H9 (cell line): ENCODE results near the gene CDH3. TPM values are rescaled to one million over a fixed set of nuclear protein-coding genes. Genes with fewer than 3 reads are reported as not detected.

Source experiments
- DNase-seq: peaks from one replicate; pipeline ENCODE4 v3.0.0-alpha.2; 2017
- H2AFZ ChIP-seq: one replicate; pipeline ENCODE4 v1.6.1; 2013; ENCODE audit warnings: mild to moderate bottlenecking, low read length, control low read depth, moderate library complexity
- H2AK5ac ChIP-seq: 2 replicates; pipeline ENCODE4 v1.6.1; 2013; ENCODE audit warnings: low read length, control low read depth, mixed read lengths; ENCODE audit not compliant: insufficient read length
- H2BK120ac ChIP-seq: one replicate; pipeline ENCODE4 v1.6.1; 2013; ENCODE audit warnings: low read depth, mild to moderate bottlenecking, low read length, control low read depth, inconsistent platforms; ENCODE audit not compliant: poor library complexity, severe bottlenecking
- H2BK12ac ChIP-seq: 2 replicates; pipeline ENCODE4 v1.6.1; 2013; ENCODE audit warnings: low read length, control low read depth, mixed read lengths, low read depth; ENCODE audit not compliant: insufficient read length
- H2BK15ac ChIP-seq: 2 replicates; pipeline ENCODE4 v1.6.1; 2013; ENCODE audit warnings: low read depth, low read length, control low read depth
- H2BK20ac ChIP-seq: one replicate; pipeline ENCODE4 v1.6.1; 2013; ENCODE audit warnings: low read depth, mild to moderate bottlenecking, low read length, control low read depth, inconsistent platforms; ENCODE audit not compliant: poor library complexity, severe bottlenecking
- H2BK5ac ChIP-seq: 2 replicates; pipeline ENCODE4 v1.6.1; 2013; ENCODE audit warnings: low read length, control low read depth, mixed read lengths; ENCODE audit not compliant: insufficient read length
- H3K14ac ChIP-seq: 2 replicates; pipeline ENCODE4 v1.6.1; 2013; ENCODE audit warnings: low read length, control low read depth; ENCODE audit not compliant: insufficient read depth
- H3K18ac ChIP-seq: 2 replicates; pipeline ENCODE4 v1.6.1; 2013; ENCODE audit warnings: low read depth, mild to moderate bottlenecking, mixed read lengths, low read length, control low read depth; ENCODE audit not compliant: insufficient read length
- H3K23ac ChIP-seq: 2 replicates; pipeline ENCODE4 v1.6.1; 2013; ENCODE audit warnings: low read length, control low read depth, mixed read lengths, low read depth; ENCODE audit not compliant: insufficient read length
- H3K23me2 ChIP-seq: 2 replicates; pipeline ENCODE4 v1.6.1; 2013; ENCODE audit warnings: low read depth, mild to moderate bottlenecking, mixed read lengths, low read length, control low read depth; ENCODE audit not compliant: insufficient read length, poor library complexity, severe bottlenecking
- H3K27ac ChIP-seq: 2 replicates; pipeline ENCODE4 v1.5.1; 2013; ENCODE audit warnings: low read length, control low read depth, mixed read lengths, low read depth; ENCODE audit not compliant: insufficient read length
- H3K27me3 ChIP-seq: 2 replicates; pipeline ENCODE4 v1.6.1; 2013; ENCODE audit warnings: low read length, control low read depth, inconsistent platforms; ENCODE audit not compliant: insufficient read depth
- H3K4ac ChIP-seq: 2 replicates; pipeline ENCODE4 v1.6.1; 2013; ENCODE audit warnings: low read depth, mild to moderate bottlenecking, control low read depth, inconsistent platforms, low read length, moderate library complexity
- H3K4me1 ChIP-seq: 2 replicates; pipeline ENCODE4 v1.6.1; 2013; ENCODE audit warnings: low read length, control low read depth, inconsistent platforms; ENCODE audit not compliant: insufficient read depth
- H3K4me2 ChIP-seq: 2 replicates; pipeline ENCODE4 v1.6.1; 2013; ENCODE audit warnings: low read length, control low read depth, mixed read lengths; ENCODE audit not compliant: insufficient read length, insufficient read depth
- H3K56ac ChIP-seq: 2 replicates; pipeline ENCODE4 v1.6.1; 2013; ENCODE audit warnings: low read depth, mild to moderate bottlenecking, mixed read lengths, low read length, control low read depth; ENCODE audit not compliant: insufficient read length
- H3K79me1 ChIP-seq: 2 replicates; pipeline ENCODE4 v1.6.1; 2013; ENCODE audit warnings: low read depth, mild to moderate bottlenecking, moderate library complexity, low read length, control low read depth, inconsistent platforms; ENCODE audit not compliant: insufficient read depth, poor library complexity, severe bottlenecking
- H3K79me2 ChIP-seq: 2 replicates; pipeline ENCODE4 v1.6.1; 2013; ENCODE audit warnings: low read length, control low read depth, inconsistent platforms; ENCODE audit not compliant: insufficient read depth
- H3K9ac ChIP-seq: 2 replicates; pipeline ENCODE4 v1.6.1; 2013; ENCODE audit warnings: low read length, control low read depth, mixed read lengths; ENCODE audit not compliant: insufficient read length; ENCODE audit errors: extremely low read depth
- H3K9me3 ChIP-seq: one replicate; pipeline ENCODE4 v1.6.1; 2013; ENCODE audit warnings: low read depth, low read length, inconsistent platforms; ENCODE audit not compliant: control insufficient read depth
- H3T11ph ChIP-seq: one replicate; pipeline ENCODE4 v1.6.1; 2013; ENCODE audit warnings: mild to moderate bottlenecking, low read length, control low read depth, inconsistent platforms
- H4K20me1 ChIP-seq: one replicate; pipeline ENCODE4 v1.6.1; 2013; ENCODE audit not compliant: control insufficient read depth, insufficient read length, insufficient read depth
- H4K5ac ChIP-seq: 2 replicates; pipeline ENCODE4 v1.6.1; 2013; ENCODE audit warnings: low read depth, mild to moderate bottlenecking, mixed read lengths, low read length, control low read depth; ENCODE audit not compliant: insufficient read length
- H4K8ac ChIP-seq: replicated peaks from 2 replicates; pipeline ENCODE4 v1.6.1; 2013; ENCODE audit warnings: low read length, control low read depth, mixed read lengths, low read depth; ENCODE audit not compliant: insufficient read length
- H4K91ac ChIP-seq: 2 replicates; pipeline ENCODE4 v1.6.1; 2013; ENCODE audit warnings: low read depth, mild to moderate bottlenecking, moderate library complexity, mixed read lengths, low read length, control low read depth; ENCODE audit not compliant: insufficient read length
- H3K27ac Mint-ChIP-seq, 3 experiments: 2 replicates in 2 of 3; 3 replicates in 1 of 3; pipeline ENCODE4 v1.8.0; 2020 to 2021; ENCODE audit warnings: mixed read lengths in 3 of 3, mild to moderate bottlenecking in 1 of 3, moderate library complexity in 1 of 3
- H3K27me3 Mint-ChIP-seq: 2 replicates; pipeline ENCODE4 v1.8.0; 2021; ENCODE audit warnings: low read depth, mild to moderate bottlenecking, moderate library complexity, mixed read lengths
- H3K36me3 Mint-ChIP-seq, 3 experiments: 2 replicates in 2 of 3; 3 replicates in 1 of 3; pipeline ENCODE4 v1.8.0; 2020 to 2021; ENCODE audit warnings: low read depth in 3 of 3, mixed read lengths in 3 of 3; ENCODE audit not compliant: insufficient read depth in 1 of 3
- H3K4me1 Mint-ChIP-seq, 2 experiments: 2 replicates each; pipeline ENCODE4 v1.8.0; 2020; ENCODE audit warnings: mixed read lengths in 2 of 2
- H3K4me3 Mint-ChIP-seq, 2 experiments: 2 replicates in 1 of 2; 3 replicates in 1 of 2; pipeline ENCODE4 v1.8.0; 2020 to 2021; ENCODE audit warnings: mild to moderate bottlenecking in 2 of 2, mixed read lengths in 2 of 2, moderate library complexity in 1 of 2
- H3K9me3 Mint-ChIP-seq, 2 experiments: 2 replicates in 1 of 2; 3 replicates in 1 of 2; pipeline ENCODE4 v1.8.0; 2020; ENCODE audit warnings: mild to moderate bottlenecking in 2 of 2, mixed read lengths in 2 of 2, moderate library complexity in 1 of 2
- CTCF ChIP-seq: fragments of 200-600 bp; sonication (generic); conservative IDR thresholded peaks from 3 replicates; pipeline ENCODE4 v1.8.0; 2021; ENCODE audit warnings: antibody characterized with exemption, mild to moderate bottlenecking
- WGBS: extraction: QIAGEN DNeasy Blood & Tissue Kit; methylation state at CpG from one replicate; pipeline ENCODE4 v1.1.7; 2013; ENCODE audit warnings: missing lambda C conversion rate, low lambda C conversion rate, mixed read lengths; ENCODE audit not compliant: insufficient read length; ENCODE audit errors: extremely low coverage; 5-methylcytosine and 5-hydroxymethylcytosine counted together
- total RNA-seq: library from RNA; stranded (reverse); gene quantifications from 2 replicates; pipeline ENCODE4 v1.2.1, GENCODE V29; 2021

CDH3 gene
- total RNA-seq, 1 experiment from 2014 or later: 97.2 TPM

GRCh38 chr16:68652659-68653058 is 7.5 kb downstream of the CDH3 start:
- Histone ChIP-seq H3K27ac (no peak overlapping the region), H3K9ac (no peak overlapping the region), H3K14ac (no peak overlapping the region), H3K4me2 (no peak overlapping the region), H3K79me1 (peaks cover 2% of the 10 kb centered on the region), H3K56ac (no peak overlapping the region), H3T11ph (no peak overlapping the region), H3K79me2 (peaks cover 24% of the 10 kb centered on the region; the same call in 1 of the 2 replicates), H4K91ac (no peak overlapping the region), H2BK5ac (no peak overlapping the region), H3K23ac (no peak overlapping the region), H2AFZ (no peak overlapping the region), H3K9me3 (no peaks in the 10 kb centered on the region), H2BK15ac (no peak overlapping the region), H4K20me1 (no peaks in the 10 kb centered on the region), H3K23me2 (no peaks in the 10 kb centered on the region), H2BK12ac (no peak overlapping the region), H2BK120ac (no peak overlapping the region), H3K27me3 (no peaks in the 10 kb centered on the region), H2AK5ac (no peak overlapping the region), H4K8ac (no peak overlapping the region), H3K4me1 (no peaks in the 10 kb centered on the region), H3K18ac (no peak overlapping the region), H2BK20ac (no peak overlapping the region), H4K5ac (no peak overlapping the region), H3K4ac (no peak overlapping the region)
- no peak for DNase-seq
- peaks cover 9 to 38% (median 31%) of the 10 kb centered on the region in 3 experiments for H3K36me3 Mint-ChIP-seq
- TF ChIP-seq CTCF: no peak
- no peak overlapping the region; a peak in 1 of 5 replicates for H3K4me3 Mint-ChIP-seq
- peak overlapping the region in 1 of 3 experiments; percentile 41; a peak in 1 of 7 replicates for H3K27ac Mint-ChIP-seq
- H3K27me3 Mint-ChIP-seq: no peaks in the 10 kb centered on the region
- no CpG with 5 or more reads among the region's 2 CpGs for WGBS
- peaks cover 34 to 41% of the 10 kb centered on the region in 2 experiments for H3K4me1 Mint-ChIP-seq
- no peaks in the 10 kb centered on the region for H3K9me3 Mint-ChIP-seq
